Gastrocnemius medialis (tissue), 4 donors: ENCODE results near the gene ENPP3. TPM values are rescaled to one million over a fixed set of nuclear protein-coding genes. Genes with fewer than 3 reads are reported as not detected.

ENCODE experiments used
- ATAC-seq, 2 donors: fragments of 150-250 bp; one replicate each; pipeline ENCODE4 v1.9.1; 2016
- DNase-seq, 2 donors: peaks; one replicate each; pipeline ENCODE4 v3.0.0-alpha.2; 2019
- H3K27ac ChIP-seq, 4 donors: fragments of 200-600 bp; sonication (generic); 1 replicate in 1 of 4; 2 replicates in 3 of 4; pipeline ENCODE4 v1.5.1; 2016 to 2018; ENCODE audit warnings: mild to moderate bottlenecking in 2 of 4, moderate library complexity in 1 of 4
- H3K27me3 ChIP-seq, 3 donors: fragments of 200-600 bp; sonication (generic) in 2 of 3; 1 replicate in 1 of 3; 2 replicates in 2 of 3; pipeline versions ENCODE4 v1.5.1 to v1.6.0; 2016 to 2019; ENCODE audit warnings: mild to moderate bottlenecking in 1 of 3, moderate library complexity in 1 of 3
- H3K36me3 ChIP-seq, 2 donors: fragments of 200-600 bp; sonication (generic) in 1 of 2; one replicate each; pipeline ENCODE4 v1.5.1; 2017 to 2018
- H3K4me1 ChIP-seq, 2 donors: fragments of 200-600 bp; sonication (generic) in 1 of 2; one replicate each; pipeline ENCODE4 v1.5.1; 2016 to 2017; ENCODE audit warnings: mild to moderate bottlenecking in 2 of 2
- H3K4me3 ChIP-seq, 4 donors: fragments of 200-600 bp; sonication (generic) in 3 of 4; 1 replicate in 1 of 4; 2 replicates in 3 of 4; pipeline ENCODE4 v1.5.1; 2016 to 2019; ENCODE audit warnings: mild to moderate bottlenecking in 2 of 4
- H3K9me3 ChIP-seq, 3 donors: fragments of 200-600 bp; sonication (generic) in 2 of 3; 1 replicate in 1 of 3; 2 replicates in 2 of 3; pipeline ENCODE4 v1.5.1; 2016 to 2019
- POLR2A ChIP-seq, 2 donors: fragments of 450-650 bp; IDR thresholded peaks; one replicate each; pipeline ENCODE4 v1.6.1; 2017; ENCODE audit warnings: antibody characterized with exemption in 2 of 2, mild to moderate bottlenecking in 2 of 2, moderate library complexity in 2 of 2
- in situ Hi-C, 4 donors: fragments of 200-750 bp; cut with MboI; loops; one replicate each; pipeline versions ENCODE4 v1.15.0 to v1.8.0; 2017; ENCODE audit warnings: low sequenced_read_pairs in 4 of 4
- intact Hi-C: fragments of 100-400 bp; cut with DNase I; formaldehyde crosslinking; loops from one replicate; pipeline ENCODE4 v1.15.1; 2023; ENCODE audit warnings: low total_unique reads
- total RNA-seq, 4 donors: library from RNA; depleted of rRNA; stranded (reverse); fragments of >200 nt; gene quantifications; one replicate each; pipeline versions ENCODE4 v1.1.0 to v1.2.3, GENCODE V29; 2016
- TF ChIP-seq, protein P1 (sequence below), 5 experiments: fragments of 450-650 bp in 3 of 5; fragments of 200-600 bp in 2 of 5; sonication (generic) in 2 of 5; IDR thresholded peaks in 4 of 5; conservative IDR thresholded peaks in 1 of 5; 1 replicate in 4 of 5; 2 replicates in 1 of 5; pipeline ENCODE4 v1.5.1; 2016 to 2019; ENCODE audit warnings: antibody characterized with exemption in 5 of 5, mild to moderate bottlenecking in 3 of 5, moderate library complexity in 3 of 5

ENPP3 gene
- total RNA-seq, 4 donors from 2014 or later: 0.07 TPM; not detected in 3

GRCh38 chr6:131652472-131652871, 15.4 kb downstream of the ENPP3 start:
- no peaks in the 10 kb centered on the region for H3K36me3 ChIP-seq
- no peaks in the 10 kb centered on the region for H3K9me3 ChIP-seq
- DNase-seq (no peak), ATAC-seq (no peak)
- no peak overlapping the region for H3K4me3 ChIP-seq
- H3K4me1 ChIP-seq: no peaks in the 10 kb centered on the region
- no peak for TF ChIP-seq POLR2A (IDR thresholded peaks at IDR 0.05)
- TF ChIP-seq, protein P1, sequence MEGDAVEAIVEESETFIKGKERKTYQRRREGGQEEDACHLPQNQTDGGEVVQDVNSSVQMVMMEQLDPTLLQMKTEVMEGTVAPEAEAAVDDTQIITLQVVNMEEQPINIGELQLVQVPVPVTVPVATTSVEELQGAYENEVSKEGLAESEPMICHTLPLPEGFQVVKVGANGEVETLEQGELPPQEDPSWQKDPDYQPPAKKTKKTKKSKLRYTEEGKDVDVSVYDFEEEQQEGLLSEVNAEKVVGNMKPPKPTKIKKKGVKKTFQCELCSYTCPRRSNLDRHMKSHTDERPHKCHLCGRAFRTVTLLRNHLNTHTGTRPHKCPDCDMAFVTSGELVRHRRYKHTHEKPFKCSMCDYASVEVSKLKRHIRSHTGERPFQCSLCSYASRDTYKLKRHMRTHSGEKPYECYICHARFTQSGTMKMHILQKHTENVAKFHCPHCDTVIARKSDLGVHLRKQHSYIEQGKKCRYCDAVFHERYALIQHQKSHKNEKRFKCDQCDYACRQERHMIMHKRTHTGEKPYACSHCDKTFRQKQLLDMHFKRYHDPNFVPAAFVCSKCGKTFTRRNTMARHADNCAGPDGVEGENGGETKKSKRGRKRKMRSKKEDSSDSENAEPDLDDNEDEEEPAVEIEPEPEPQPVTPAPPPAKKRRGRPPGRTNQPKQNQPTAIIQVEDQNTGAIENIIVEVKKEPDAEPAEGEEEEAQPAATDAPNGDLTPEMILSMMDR (IDR thresholded peaks at IDR 0.05 in 4 of 5, conservative IDR thresholded peaks at IDR 0.05 in 1 of 5): no peak
- intact Hi-C loops: no loop called here
- H3K27me3 ChIP-seq: no peaks in the 10 kb centered on the region
- H3K27ac ChIP-seq: no peak overlapping the region
- in situ Hi-C loops: no loop called here

DNA sequence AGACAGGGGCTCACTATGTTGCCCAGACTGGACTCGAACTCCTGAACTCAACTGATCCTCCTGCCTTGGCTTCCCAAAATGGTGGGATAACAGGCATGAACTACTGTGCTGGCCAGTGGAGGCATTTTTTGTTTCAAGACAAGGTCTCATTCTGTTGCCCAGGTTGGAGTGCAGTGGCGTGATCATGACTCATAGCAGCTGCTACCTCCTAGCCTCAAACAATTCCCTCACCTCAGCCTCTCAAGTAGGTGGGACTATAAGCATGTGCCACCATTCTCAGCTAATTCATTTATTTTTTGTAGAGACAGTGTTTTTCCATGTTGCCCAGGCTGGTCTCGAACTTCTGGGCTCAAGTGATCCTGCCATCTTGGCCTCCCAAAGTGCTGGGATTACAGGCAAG, 17.2 kb downstream of the ENPP3 start:
- no peak for ATAC-seq
- DNase-seq: no peak
- Histone ChIP-seq H3K4me1 (no peaks in the 10 kb centered on the region), H3K27me3 (no peaks in the 10 kb centered on the region), H3K36me3 (no peaks in the 10 kb centered on the region), H3K9me3 (no peaks in the 10 kb centered on the region), H3K27ac (no peak overlapping the region), H3K4me3 (no peak overlapping the region)
- TF ChIP-seq, protein P1 (IDR thresholded peaks at IDR 0.05 in 4 of 5, conservative IDR thresholded peaks at IDR 0.05 in 1 of 5): no peak
- no peak for TF ChIP-seq POLR2A (IDR thresholded peaks at IDR 0.05)
- in situ Hi-C loops (no loop called here), intact Hi-C loops (no loop called here)

GRCh38 chr6:131655387-131655786, 18.3 kb downstream of the ENPP3 start:
- Histone ChIP-seq H3K27me3 (no peaks in the 10 kb centered on the region), H3K4me3 (no peak overlapping the region), H3K4me1 (no peaks in the 10 kb centered on the region), H3K9me3 (no peaks in the 10 kb centered on the region), H3K27ac (no peak overlapping the region), H3K36me3 (no peaks in the 10 kb centered on the region)
- intact Hi-C loops (no loop called here), in situ Hi-C loops (no loop called here)
- no peak for DNase-seq
- TF ChIP-seq, protein P1 (IDR thresholded peaks at IDR 0.05 in 4 of 5, conservative IDR thresholded peaks at IDR 0.05 in 1 of 5): no peak
- TF ChIP-seq POLR2A (IDR thresholded peaks at IDR 0.05): no peak
- no peak for ATAC-seq

GRCh38 chr6:131655951-131656350, 18.8 kb downstream of the ENPP3 start:
- H3K4me3 ChIP-seq: no peak overlapping the region
- DNase-seq (no peak), ATAC-seq (no peak)
- no peaks in the 10 kb centered on the region for H3K36me3 ChIP-seq
- intact Hi-C loops (no loop called here), in situ Hi-C loops (no loop called here)
- TF ChIP-seq, protein P1 (IDR thresholded peaks at IDR 0.05 in 4 of 5, conservative IDR thresholded peaks at IDR 0.05 in 1 of 5): no peak
- TF ChIP-seq POLR2A (IDR thresholded peaks at IDR 0.05): no peak
- no peaks in the 10 kb centered on the region for H3K4me1 ChIP-seq
- H3K27me3 ChIP-seq: no peaks in the 10 kb centered on the region
- H3K9me3 ChIP-seq: no peaks in the 10 kb centered on the region
- H3K27ac ChIP-seq: no peak overlapping the region

DNA sequence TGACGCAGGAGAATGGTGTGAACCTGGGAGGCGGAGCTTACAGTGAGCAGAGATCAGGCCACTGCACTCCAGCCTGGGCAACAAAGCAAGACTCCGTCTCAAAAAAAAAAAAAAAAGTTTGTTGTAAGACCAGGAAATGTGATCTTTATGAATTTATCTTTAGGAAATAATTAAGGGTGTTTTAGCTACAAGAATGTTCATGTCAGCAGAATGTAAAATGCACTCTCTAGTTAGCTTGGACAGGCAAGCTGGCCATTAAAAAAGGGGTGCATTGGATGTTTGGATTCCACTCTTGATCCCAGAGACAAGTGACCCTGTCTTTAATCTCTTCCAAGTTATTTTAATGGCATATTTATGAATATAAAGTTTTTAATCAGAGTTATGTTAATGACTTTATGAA, 19.6 kb downstream of the ENPP3 start:
- intact Hi-C loops (no loop called here), in situ Hi-C loops (no loop called here)
- no peak overlapping the region for H3K27ac ChIP-seq
- TF ChIP-seq POLR2A (IDR thresholded peaks at IDR 0.05): no peak
- TF ChIP-seq, protein P1 (IDR thresholded peaks at IDR 0.05 in 4 of 5, conservative IDR thresholded peaks at IDR 0.05 in 1 of 5): no peak
- ATAC-seq (no peak), DNase-seq (no peak)
- no peaks in the 10 kb centered on the region for H3K36me3 ChIP-seq
- H3K27me3 ChIP-seq: no peaks in the 10 kb centered on the region
- no peaks in the 10 kb centered on the region for H3K9me3 ChIP-seq
- H3K4me1 ChIP-seq: no peaks in the 10 kb centered on the region
- no peak overlapping the region for H3K4me3 ChIP-seq
